Hepatocyte (in vitro differentiated cells): Measurements from ENCODE around the gene TAF4.

Source experiments
- EZH2 ChIP-seq: fragments of 200-600 bp; sonication (generic); IDR thresholded peaks from 2 replicates; pipeline ENCODE4 v1.6.1; 2016; ENCODE audit warnings: antibody characterized with exemption, mild to moderate bottlenecking, borderline replicate concordance
- TF ChIP-seq, protein P1 (sequence below): fragments of 200-600 bp; sonication (generic); IDR thresholded peaks from 2 replicates; pipeline ENCODE4 v1.5.1; 2016; ENCODE audit warnings: antibody characterized with exemption, mild to moderate bottlenecking; ENCODE audit not compliant: poor library complexity

DNA sequence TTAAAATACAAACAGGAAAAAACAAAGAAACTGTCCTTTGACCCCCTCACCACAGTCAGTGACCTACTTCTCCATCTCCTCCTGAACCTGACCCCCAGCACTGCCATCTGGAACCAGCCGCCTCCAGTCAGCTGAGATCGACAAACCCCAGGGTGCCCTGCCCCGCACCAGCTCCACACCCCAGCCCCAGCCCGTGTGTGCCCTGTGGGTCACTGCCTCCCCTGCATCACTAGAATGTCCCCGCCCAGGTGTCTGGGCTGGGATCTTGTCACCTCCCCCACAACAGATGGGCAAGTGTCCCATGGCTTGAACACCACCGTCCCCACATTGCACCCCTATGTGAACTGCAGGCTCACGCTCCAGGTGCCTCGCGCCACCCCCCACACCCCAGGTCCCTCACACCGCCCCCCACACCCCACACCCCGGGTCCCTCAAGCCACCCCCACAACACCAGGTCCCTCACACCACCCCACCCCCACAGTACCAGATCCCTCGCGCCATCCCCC, 13.3 kb downstream of the TAF4 start:
- TF ChIP-seq EZH2 = no peak
- TF ChIP-seq, protein P1, sequence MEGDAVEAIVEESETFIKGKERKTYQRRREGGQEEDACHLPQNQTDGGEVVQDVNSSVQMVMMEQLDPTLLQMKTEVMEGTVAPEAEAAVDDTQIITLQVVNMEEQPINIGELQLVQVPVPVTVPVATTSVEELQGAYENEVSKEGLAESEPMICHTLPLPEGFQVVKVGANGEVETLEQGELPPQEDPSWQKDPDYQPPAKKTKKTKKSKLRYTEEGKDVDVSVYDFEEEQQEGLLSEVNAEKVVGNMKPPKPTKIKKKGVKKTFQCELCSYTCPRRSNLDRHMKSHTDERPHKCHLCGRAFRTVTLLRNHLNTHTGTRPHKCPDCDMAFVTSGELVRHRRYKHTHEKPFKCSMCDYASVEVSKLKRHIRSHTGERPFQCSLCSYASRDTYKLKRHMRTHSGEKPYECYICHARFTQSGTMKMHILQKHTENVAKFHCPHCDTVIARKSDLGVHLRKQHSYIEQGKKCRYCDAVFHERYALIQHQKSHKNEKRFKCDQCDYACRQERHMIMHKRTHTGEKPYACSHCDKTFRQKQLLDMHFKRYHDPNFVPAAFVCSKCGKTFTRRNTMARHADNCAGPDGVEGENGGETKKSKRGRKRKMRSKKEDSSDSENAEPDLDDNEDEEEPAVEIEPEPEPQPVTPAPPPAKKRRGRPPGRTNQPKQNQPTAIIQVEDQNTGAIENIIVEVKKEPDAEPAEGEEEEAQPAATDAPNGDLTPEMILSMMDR = no peak
